Naive thymus-derived CD8-positive, alpha-beta T cell (primary cell): ENCODE results near the gene MUC16. TPM values are rescaled to one million over a fixed set of nuclear protein-coding genes. Genes with fewer than 3 reads are reported as not detected.

Experiments
- ATAC-seq, 2 donors: fragments of 150-1000 bp; cut with Tn5 transposase in 1 of 2; sonication (Bioruptor Pico), chemical (Tn5 transposase) in 1 of 2; 1 replicate in 1 of 2; 2 replicates in 1 of 2; pipeline ENCODE4 v1.10.0; 2021; ENCODE audit warnings: mild to moderate bottlenecking in 2 of 2, moderate library complexity in 2 of 2
- POLR2A ChIA-PET: fragments of 350-600 bp; sonication (Branson Sonifier 250); formaldehyde crosslinking; loops from one replicate; lab custom pipeline; 2021; ENCODE audit warnings: antibody characterized with exemption; lab: Charles Lee
- DNase-seq, 10 donors: peaks; one replicate each; pipeline versions ENCODE4 v3.0.0 to v3.0.0-alpha.2; 2020 to 2022
- H3K27ac Mint-ChIP-seq, 10 donors: one replicate each; pipeline ENCODE4 v1.8.0; 2020 to 2022; ENCODE audit warnings: mild to moderate bottlenecking in 10 of 10, mixed read lengths in 10 of 10, moderate library complexity in 4 of 10, inconsistent platforms in 1 of 10
- H3K27me3 Mint-ChIP-seq, 5 donors: one replicate each; pipeline ENCODE4 v1.8.0; 2021 to 2022; ENCODE audit warnings: mixed read lengths in 5 of 5
- H3K36me3 Mint-ChIP-seq, 3 donors: one replicate each; pipeline ENCODE4 v1.8.0; 2020 to 2022; ENCODE audit warnings: mixed read lengths in 3 of 3, mild to moderate bottlenecking in 2 of 3, inconsistent platforms in 1 of 3
- H3K4me1 Mint-ChIP-seq, 4 donors: one replicate each; pipeline ENCODE4 v1.8.0; 2021 to 2022; ENCODE audit warnings: mixed read lengths in 4 of 4
- H3K4me3 Mint-ChIP-seq, 10 donors: one replicate each; pipeline ENCODE4 v1.8.0; 2020 to 2022; ENCODE audit warnings: mild to moderate bottlenecking in 10 of 10, mixed read lengths in 10 of 10, moderate library complexity in 6 of 10, inconsistent platforms in 1 of 10
- H3K9me3 Mint-ChIP-seq, 9 donors: one replicate each; pipeline ENCODE4 v1.8.0; 2020 to 2022; ENCODE audit warnings: mixed read lengths in 9 of 9, mild to moderate bottlenecking in 3 of 9, inconsistent platforms in 1 of 9, moderate library complexity in 1 of 9
- polyA plus RNA-seq, 3 donors: library from polyadenylated mRNA; unstranded; fragments of 300-500 nt; fragmentation: Illumina TruSeq; gene quantifications; one replicate each; pipeline ENCODE4 v1.2.3, GENCODE V29; 2021
- total RNA-seq, 8 experiments: library from RNA in 2 of 8; stranded (reverse) in 2 of 8; gene quantifications; one replicate each; pipeline ENCODE4 v1.2.3 and lab custom pipeline; 2021 to 2026

The MUC16 gene
- total and polyA plus RNA-seq, 5 experiments from 2014 or later: not detected

GRCh38 chr19:9040131-9040530, 29.9 kb upstream of the MUC16 start:
- no peak for ATAC-seq
- no peaks in the 10 kb centered on the region for H3K36me3 Mint-ChIP-seq

GRCh38 chr19:9039728-9040127, 29.5 kb upstream of the MUC16 start:
- H3K36me3 Mint-ChIP-seq: no peaks in the 10 kb centered on the region

More at GRCh38 chr19:9040131-9040530, 29.9 kb upstream of the MUC16 start:
- Mint-ChIP-seq H3K4me1 (no peaks in the 10 kb centered on the region), H3K4me3 (no peak overlapping the region), H3K27ac (no peak overlapping the region), H3K27me3 (peaks cover 11 to 35% (median 20%) of the 10 kb centered on the region in 5 donors), H3K9me3 (no peaks in the 10 kb centered on the region)
- POLR2A ChIA-PET: no interaction called here
- DNase-seq: no peak

GRCh38 chr19:9037400-9038062, 27.3 kb upstream of the MUC16 start:
- no peak for DNase-seq
- Mint-ChIP-seq H3K36me3 (no peaks in the 10 kb centered on the region), H3K4me3 (no peak overlapping the region), H3K4me1 (no peaks in the 10 kb centered on the region), H3K27me3 (peaks cover 10 to 23% (median 19%) of the 10 kb centered on the region in 5 donors), H3K9me3 (no peaks in the 10 kb centered on the region), H3K27ac (no peak overlapping the region)
- no peak for ATAC-seq
- POLR2A ChIA-PET: no interaction called here

More at GRCh38 chr19:9039728-9040127, 29.5 kb upstream of the MUC16 start:
- peaks cover 10 to 31% (median 18%) of the 10 kb centered on the region in 5 donors for H3K27me3 Mint-ChIP-seq
- H3K9me3 Mint-ChIP-seq: no peaks in the 10 kb centered on the region
- no peak overlapping the region for H3K4me3 Mint-ChIP-seq
- POLR2A ChIA-PET: no interaction called here
- DNase-seq: no peak
- H3K27ac Mint-ChIP-seq: no peak overlapping the region
- H3K4me1 Mint-ChIP-seq: no peaks in the 10 kb centered on the region
- ATAC-seq: no peak

- no peak for ATAC-seq
- Mint-ChIP-seq H3K27me3 (peaks cover 7 to 19% (median 11%) of the 10 kb centered on the region in 5 donors), H3K9me3 (no peaks in the 10 kb centered on the region), H3K27ac (no peak overlapping the region), H3K4me1 (no peaks in the 10 kb centered on the region), H3K4me3 (no peak overlapping the region), H3K36me3 (no peaks in the 10 kb centered on the region)
- DNase-seq: no peak
- POLR2A ChIA-PET: no interaction called here
Measured at GRCh38 chr19:9032136-9032631, 22.0 kb upstream of the MUC16 start.

GRCh38 chr19:9018163-9018875, 8.1 kb upstream of the MUC16 start:
- ATAC-seq (no peak), DNase-seq (no peak)
- Mint-ChIP-seq H3K9me3 (peaks cover 0 to 3% (median 0%) of the 10 kb centered on the region in 9 donors), H3K27me3 (peaks cover 3 to 18% (median 15%) of the 10 kb centered on the region in 5 donors), H3K4me1 (no peaks in the 10 kb centered on the region), H3K27ac (no peak overlapping the region), H3K4me3 (no peak overlapping the region), H3K36me3 (no peaks in the 10 kb centered on the region)
- POLR2A ChIA-PET: no interaction called here

GRCh38 chr19:9014803-9015202, 4.6 kb upstream of the MUC16 start:
- Mint-ChIP-seq H3K27me3 (peaks cover 3 to 32% (median 15%) of the 10 kb centered on the region in 5 donors), H3K4me1 (no peaks in the 10 kb centered on the region), H3K36me3 (no peaks in the 10 kb centered on the region), H3K4me3 (no peak overlapping the region), H3K27ac (no peak overlapping the region), H3K9me3 (peaks cover 0 to 3% (median 0%) of the 10 kb centered on the region in 9 donors)
- POLR2A ChIA-PET: no interaction called here
- DNase-seq (no peak), ATAC-seq (no peak)

- peaks cover 0 to 3% (median 0%) of the 10 kb centered on the region in 9 donors for H3K9me3 Mint-ChIP-seq
- H3K36me3 Mint-ChIP-seq: no peaks in the 10 kb centered on the region
- DNase-seq (no peak), ATAC-seq (no peak)
- no peak overlapping the region for H3K27ac Mint-ChIP-seq
- H3K4me1 Mint-ChIP-seq: no peaks in the 10 kb centered on the region
- H3K27me3 Mint-ChIP-seq: peaks cover 3 to 40% (median 15%) of the 10 kb centered on the region in 5 donors
- POLR2A ChIA-PET: no interaction called here
- H3K4me3 Mint-ChIP-seq: no peak overlapping the region
Measured at GRCh38 chr19:9013988-9014387, 3.8 kb upstream of the MUC16 start.

GRCh38 chr19:9011875-9012274, 1.7 kb upstream of the MUC16 start:
- ATAC-seq (no peak), DNase-seq (no peak)
- peaks cover 0 to 3% (median 0%) of the 10 kb centered on the region in 9 donors for H3K9me3 Mint-ChIP-seq
- no peak overlapping the region for H3K4me3 Mint-ChIP-seq
- POLR2A ChIA-PET: no interaction called here
- no peak overlapping the region for H3K27ac Mint-ChIP-seq
- peaks cover 3 to 42% (median 11%) of the 10 kb centered on the region in 5 donors for H3K27me3 Mint-ChIP-seq
- H3K4me1 Mint-ChIP-seq: no peaks in the 10 kb centered on the region
- no peaks in the 10 kb centered on the region for H3K36me3 Mint-ChIP-seq

GRCh38 chr19:9010693-9011092, 484 bp upstream of the MUC16 start:
- peaks cover 0 to 3% (median 0%) of the 10 kb centered on the region in 9 donors for H3K9me3 Mint-ChIP-seq
- POLR2A ChIA-PET: no interaction called here
- ATAC-seq (no peak), DNase-seq (no peak)
- peak overlapping the region in 1 of 10 donors; percentile 52 for H3K4me3 Mint-ChIP-seq
- H3K4me1 Mint-ChIP-seq: no peaks in the 10 kb centered on the region
- H3K27ac Mint-ChIP-seq: peak overlapping the region in 1 of 10 donors; percentile 40
- H3K27me3 Mint-ChIP-seq: peaks cover 3 to 49% (median 11%) of the 10 kb centered on the region in 5 donors
- H3K36me3 Mint-ChIP-seq: no peaks in the 10 kb centered on the region

GRCh38 chr19:9009431-9009830, 778 bp downstream of the MUC16 start:
- no peak for ATAC-seq
- POLR2A ChIA-PET: no interaction called here

GRCh38 chr19:9008667-9009066, 1.5 kb downstream of the MUC16 start:
- POLR2A ChIA-PET: no interaction called here
- no peaks in the 10 kb centered on the region for H3K4me1 Mint-ChIP-seq
- ATAC-seq: no peak

More at GRCh38 chr19:9009431-9009830, 778 bp downstream of the MUC16 start:
- Mint-ChIP-seq H3K4me1 (no peaks in the 10 kb centered on the region), H3K36me3 (no peaks in the 10 kb centered on the region), H3K9me3 (peaks cover 0 to 3% (median 0%) of the 10 kb centered on the region in 9 donors), H3K27me3 (peaks cover 4 to 49% (median 10%) of the 10 kb centered on the region in 5 donors), H3K27ac (no peak overlapping the region), H3K4me3 (peak overlapping the region in 1 of 10 donors; percentile 57)
- DNase-seq: no peak

GRCh38 chr19:9000933-9001332, 9.3 kb downstream of the MUC16 start:
- H3K4me1 Mint-ChIP-seq: peaks cover 0 to 3% (median 0%) of the 10 kb centered on the region in 4 donors
- peaks cover 0 to 5% (median 3%) of the 10 kb centered on the region in 3 donors for H3K36me3 Mint-ChIP-seq
- H3K4me3 Mint-ChIP-seq: no peak overlapping the region
- POLR2A ChIA-PET: no interaction called here
- peaks cover 17 to 54% (median 33%) of the 10 kb centered on the region in 5 donors for H3K27me3 Mint-ChIP-seq
- peaks cover 0 to 22% (median 0%) of the 10 kb centered on the region in 9 donors for H3K9me3 Mint-ChIP-seq
- no peak overlapping the region for H3K27ac Mint-ChIP-seq
- ATAC-seq: no peak
- DNase-seq: no peak

More at GRCh38 chr19:9008667-9009066, 1.5 kb downstream of the MUC16 start:
- Mint-ChIP-seq H3K36me3 (no peaks in the 10 kb centered on the region), H3K27ac (no peak overlapping the region), H3K27me3 (peaks cover 7 to 47% (median 9%) of the 10 kb centered on the region in 5 donors), H3K9me3 (no peaks in the 10 kb centered on the region), H3K4me3 (no peak overlapping the region)
- DNase-seq: no peak

GRCh38 chr19:8988204-8988603, 22.0 kb downstream of the MUC16 start:
- Mint-ChIP-seq H3K4me3 (no peak overlapping the region), H3K36me3 (no peaks in the 10 kb centered on the region), H3K9me3 (no peaks in the 10 kb centered on the region), H3K27me3 (peaks cover 3 to 13% (median 7%) of the 10 kb centered on the region in 5 donors), H3K27ac (no peak overlapping the region), H3K4me1 (no peaks in the 10 kb centered on the region)
- ATAC-seq (no peak), DNase-seq (peak in 2 of 10 donors; percentile 6 to 25)
- POLR2A ChIA-PET: no interaction called here
